Activated T-cell treated with anti-CD3 and anti-CD28 coated beads, Interleukin-2, amount 50 U/mL, for 48 hours (primary cell): Measurements from ENCODE around the gene ADPRM.
"Not testable (repeated sequence)": the region's sequence is repeated elsewhere in the genome, so short reads cannot be mapped to it uniquely, and the experiment has no call there.

ENCODE experiments used
- DNase-seq, 2 experiments: peaks; one replicate each; pipeline ENCODE4 v3.0.0-alpha.2; 2020

Gene ADPRM

DNA sequence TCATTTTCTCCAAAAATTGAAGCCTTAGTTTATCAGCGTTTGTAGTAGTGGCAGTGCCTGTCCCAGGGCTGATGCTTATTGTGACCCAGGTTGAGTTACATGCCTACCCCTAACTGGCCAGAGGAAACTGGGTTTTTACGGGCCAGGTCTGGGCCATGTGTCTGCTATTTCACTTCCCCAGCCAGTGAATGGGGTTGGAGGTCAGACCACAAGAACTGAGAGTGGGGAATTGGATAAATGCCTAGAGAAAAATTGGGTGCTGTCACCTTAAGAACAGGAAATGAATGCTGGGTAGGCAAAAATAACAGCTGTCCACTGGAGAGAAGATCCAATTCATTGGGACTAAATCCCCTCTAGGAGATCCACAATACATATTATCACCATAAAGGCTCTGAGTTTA lies 5.2 kb downstream of the ADPRM start:
- DNase-seq = no peak

DNA sequence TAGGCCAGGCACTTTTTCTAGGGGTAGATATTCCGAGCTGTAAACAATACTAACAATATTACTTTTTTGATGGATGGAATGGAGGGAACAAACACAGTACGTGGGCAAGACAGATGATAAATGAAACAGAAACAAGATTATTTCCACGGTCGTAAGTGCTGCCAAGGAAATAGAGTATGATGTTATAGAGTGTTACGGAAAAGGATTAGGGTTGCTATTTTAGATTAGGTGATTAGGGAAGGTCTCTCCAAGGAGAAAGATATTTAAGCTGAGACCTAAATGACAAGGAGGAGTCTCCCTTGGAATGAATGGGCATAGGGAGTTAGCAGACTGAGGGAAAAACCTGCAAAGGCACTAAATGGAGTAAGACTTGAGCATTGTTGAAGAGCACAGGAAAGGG lies 8.3 kb downstream of the ADPRM start:
- no peak for DNase-seq

DNA sequence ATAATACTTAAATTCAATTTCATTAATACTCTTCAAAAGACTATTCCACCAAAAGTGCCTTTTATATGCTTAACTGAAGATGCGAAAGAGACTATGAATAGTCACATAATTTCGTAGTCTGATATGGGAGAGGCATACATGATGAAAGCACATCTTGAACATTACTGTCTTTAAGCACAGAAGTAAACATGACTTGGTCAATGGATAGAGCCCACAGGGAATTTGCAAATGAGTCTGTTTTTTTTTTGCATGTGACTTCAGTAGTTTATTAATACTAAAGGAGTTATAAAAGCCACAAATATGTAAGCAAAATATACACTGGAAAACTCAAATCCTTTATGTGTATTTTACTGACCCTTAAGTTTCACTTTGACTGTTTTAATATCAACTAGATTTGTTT lies 15.9 kb downstream of the ADPRM start:
- no peak for DNase-seq

DNA sequence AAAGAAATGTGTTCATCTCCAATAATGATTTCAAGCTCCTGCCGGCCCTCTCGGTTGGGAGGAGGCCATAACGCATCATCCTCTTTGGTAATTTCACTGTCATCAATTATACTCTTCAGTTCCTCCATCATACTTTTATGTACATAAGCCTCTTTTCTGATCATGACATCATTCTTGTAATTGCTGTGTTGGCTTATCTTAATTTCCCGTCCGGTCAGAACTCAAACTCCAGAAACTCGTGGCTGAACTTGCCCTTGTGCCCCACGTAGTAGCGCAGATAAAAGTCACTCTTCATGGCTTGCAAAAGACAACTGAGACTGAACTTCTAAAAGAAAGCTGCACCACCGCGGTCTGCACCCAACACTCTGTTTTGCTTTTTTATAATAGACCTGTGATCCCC lies 18.8 kb downstream of the ADPRM start:
- DNase-seq = no peak

DNA sequence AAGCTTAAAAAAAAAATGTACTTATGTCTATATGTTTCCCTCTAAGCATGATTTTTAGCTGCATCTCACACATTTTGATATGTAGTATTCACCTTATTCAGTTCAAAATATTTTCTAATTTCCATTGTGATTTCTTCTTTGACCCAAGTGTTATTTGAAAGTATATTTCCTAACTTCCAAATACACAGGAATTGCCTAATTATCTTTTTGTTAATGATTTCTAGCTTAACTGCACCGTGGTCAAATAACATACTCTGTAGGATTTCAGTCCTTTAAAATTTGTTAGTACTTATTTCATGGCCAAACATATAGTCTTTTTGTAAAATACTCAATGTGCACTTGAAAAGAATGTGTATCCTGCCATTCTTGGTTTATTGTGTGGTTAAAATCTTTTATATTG lies 21.2 kb downstream of the ADPRM start:
- DNase-seq = no peak

DNA sequence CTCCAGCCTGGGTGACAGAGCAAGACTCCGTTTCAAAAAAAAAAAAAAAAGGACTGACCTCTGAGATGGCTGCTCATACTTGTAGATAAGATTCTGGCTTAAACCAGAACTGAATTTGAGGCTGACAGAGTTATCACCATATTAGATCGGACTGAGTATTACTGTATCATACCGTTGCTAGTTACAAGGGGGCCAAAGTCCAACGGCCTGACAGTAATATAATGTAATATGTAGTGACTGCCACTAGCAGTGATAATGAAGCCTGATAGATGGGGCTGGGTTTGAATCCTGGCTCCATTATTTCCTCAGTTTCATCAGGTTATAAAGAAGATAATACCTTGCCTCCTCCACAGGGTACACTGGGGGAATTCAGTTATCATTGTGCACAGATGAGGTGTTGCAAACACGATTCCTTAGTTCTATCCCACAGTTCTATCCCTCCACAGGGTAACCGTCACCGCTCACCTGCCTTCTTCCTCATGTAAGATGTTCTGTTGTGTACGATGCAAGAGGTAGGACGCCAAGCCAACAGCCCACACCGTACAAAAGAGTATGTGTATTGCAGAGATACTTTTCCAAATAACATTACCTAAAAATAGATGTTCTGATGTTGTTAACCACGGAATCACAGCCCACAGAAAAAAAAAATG lies 27.3 kb downstream of the ADPRM start:
- DNase-seq = no peak

DNA sequence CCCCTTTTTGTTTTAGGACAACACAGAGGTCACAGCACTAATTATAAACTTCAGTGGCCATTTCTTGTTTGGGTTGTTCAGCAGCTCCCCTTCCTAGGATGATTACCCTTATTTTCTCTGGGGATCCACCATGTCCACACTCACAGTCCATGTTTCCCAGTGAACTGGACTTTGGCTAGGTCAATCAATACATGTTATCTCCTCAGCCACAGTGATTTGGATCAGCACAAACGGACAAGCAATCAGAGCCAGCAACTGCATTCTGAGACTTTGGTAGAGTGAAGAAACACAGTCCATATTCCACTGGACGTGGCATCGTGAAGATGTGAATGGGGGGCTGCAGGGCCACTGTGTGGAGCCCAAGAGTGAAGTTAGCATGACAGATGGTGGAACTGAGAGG lies 27.9 kb downstream of the ADPRM start:
- no peak for DNase-seq

DNA sequence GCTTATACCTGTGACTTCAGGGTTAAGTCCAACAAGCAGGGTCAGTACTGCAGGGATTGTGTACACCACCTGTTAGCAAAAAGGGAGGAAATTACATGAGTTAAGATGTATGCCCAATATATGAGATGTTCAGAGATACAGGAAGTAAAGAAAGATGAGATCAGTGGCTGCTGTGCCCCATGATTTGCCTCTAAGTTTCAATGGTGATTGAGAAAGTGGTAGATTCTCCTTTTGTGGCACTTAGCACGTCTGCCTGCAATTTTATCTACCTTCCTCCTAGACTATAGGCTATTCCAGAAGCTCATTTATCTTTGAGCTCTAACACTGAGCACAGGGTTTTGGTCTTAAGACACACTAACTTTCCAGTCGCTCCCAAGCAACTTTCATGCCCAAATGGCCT lies 28.8 kb downstream of the ADPRM start:
- no peak for DNase-seq

DNA sequence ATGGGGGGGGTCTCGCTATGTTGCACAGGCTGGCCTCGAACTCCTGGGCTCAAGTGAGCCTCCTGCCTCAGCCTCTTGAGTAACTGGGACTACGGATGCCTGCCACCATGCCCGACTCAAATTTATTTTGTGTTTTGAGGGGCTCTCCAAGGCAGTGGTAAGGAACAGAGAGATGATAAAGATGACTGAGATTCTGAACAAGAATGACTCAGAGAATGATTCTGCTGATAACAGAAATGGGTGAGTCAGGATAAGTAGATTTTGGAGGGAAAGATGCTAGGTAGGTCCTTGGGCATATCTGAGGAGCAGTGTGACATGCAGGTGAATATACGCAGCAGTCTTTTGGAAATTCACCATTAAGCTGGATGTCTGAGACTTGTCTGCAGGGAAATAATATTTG lies 29.8 kb downstream of the ADPRM start:
- peak; percentile 31 to 39 for DNase-seq

DNA sequence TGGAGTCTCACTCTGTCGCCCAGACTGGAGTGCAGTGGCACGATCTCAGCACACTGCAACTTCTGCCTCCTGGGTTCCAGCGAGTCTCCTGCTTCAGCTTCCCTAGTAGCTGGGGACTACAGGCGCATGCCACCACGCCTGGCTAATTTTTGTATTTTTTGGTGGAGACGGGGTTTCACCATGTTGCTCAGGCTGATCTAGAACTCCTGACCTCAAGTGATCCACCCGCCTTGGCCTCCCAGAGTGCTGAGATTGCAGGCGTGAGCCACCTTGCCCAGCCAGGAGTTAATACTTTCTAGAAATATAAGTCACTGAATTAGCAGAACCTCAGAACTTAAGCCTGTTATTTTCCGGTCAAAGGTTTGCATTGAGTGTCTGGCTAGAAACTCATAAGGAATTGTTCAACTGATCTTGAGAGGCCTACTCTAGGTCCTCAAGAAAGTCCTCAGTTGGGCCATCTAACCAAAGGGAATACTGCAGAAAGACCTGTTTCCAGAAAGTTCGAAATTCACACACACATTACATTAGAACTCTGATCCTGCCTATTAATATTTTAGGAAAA lies 31.0 kb downstream of the ADPRM start:
- no peak for DNase-seq

DNA sequence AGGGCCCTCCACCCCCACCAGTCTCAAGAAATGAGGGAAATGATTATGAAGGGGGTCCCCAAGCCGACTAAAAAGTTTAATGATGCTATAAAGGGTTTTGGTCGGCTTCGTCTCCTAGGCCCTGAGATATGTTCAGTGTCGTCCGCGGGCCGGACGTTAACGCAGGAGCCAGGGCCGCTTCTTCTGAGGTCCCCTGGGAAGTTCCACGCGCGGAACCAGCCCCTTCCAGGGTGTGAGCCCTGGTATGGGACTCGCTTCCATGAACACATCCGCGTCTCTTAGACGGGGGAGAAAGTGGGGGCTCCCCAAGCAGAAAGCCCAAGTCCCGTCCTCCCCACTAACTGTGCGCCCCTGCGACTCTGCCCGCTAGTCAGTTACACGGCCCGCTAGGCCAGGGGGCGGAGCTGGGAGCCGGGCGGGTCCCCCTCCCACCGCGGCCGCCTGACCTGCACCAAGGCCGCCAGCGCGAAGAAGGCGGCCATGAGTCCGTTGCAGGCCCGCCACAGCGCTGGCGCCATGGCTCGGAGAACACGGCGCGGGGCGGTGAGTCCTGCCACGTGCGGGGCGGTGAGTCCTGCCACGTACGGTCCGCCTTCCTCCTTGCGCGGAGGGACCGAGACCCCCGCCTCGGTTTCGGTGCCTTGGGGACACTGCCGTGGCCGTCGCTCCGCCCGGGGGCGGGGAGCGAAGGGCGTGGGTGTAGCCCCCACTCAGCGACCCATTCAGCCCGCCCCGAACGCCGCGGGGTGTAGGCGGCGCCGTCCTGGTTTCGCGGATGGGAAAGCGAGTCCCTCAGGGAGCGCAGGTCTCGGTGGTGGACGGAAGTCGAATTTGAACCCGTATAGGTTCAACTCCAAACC lies 32.2 kb downstream of the ADPRM start, which contains the start of gene TMEM220:
TMEM220 (minus strand) TSS at position 690 of the 860 bp plus-strand sequence; CDS start at position 518, 172 bp downstream.
- peak; percentile 63 to 69 for DNase-seq

DNA sequence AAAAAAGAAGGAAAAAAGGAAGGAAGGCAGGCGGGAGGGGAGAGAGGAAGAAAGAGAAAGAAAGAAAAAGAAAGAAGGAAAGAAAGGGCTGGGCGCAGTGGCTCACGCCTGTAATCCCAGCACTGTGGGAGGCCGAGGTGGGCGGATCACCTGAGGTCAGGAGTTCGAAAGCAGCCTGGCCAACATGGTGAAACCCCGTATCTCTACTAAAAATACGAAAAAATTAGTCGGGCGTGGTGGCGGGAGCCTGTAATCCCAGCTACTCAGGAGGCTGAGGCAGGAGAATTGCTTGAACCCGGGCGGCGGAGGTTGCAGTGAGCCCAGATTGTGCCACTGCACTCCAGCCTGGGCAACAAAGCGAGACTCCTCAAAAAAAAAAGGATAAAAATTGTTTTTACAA lies 32.9 kb downstream of the ADPRM start:
- DNase-seq = peak; percentile 42 to 54

DNA sequence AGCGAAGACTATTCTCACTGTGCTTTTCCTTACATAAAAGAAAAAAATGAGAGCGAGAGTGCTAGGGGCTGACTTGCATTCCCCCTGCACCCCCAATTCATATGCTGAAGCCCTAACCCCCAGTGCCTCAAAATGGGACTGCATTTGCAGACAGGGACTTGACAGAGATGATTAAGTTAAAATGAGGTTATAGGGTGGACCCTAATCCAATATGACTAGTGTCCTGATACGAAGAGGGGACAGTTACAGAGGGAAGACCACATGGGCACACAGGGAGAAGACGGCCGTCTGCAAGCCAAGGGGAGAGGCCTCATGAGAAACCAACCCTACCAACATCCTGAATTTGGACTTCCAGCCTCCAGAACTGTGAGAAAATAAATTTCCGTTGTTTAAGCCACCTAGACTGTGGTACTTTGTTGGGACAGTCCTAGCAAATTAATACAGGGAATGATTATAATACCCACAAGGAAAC lies 34.0 kb downstream of the ADPRM start:
- no peak for DNase-seq

DNA sequence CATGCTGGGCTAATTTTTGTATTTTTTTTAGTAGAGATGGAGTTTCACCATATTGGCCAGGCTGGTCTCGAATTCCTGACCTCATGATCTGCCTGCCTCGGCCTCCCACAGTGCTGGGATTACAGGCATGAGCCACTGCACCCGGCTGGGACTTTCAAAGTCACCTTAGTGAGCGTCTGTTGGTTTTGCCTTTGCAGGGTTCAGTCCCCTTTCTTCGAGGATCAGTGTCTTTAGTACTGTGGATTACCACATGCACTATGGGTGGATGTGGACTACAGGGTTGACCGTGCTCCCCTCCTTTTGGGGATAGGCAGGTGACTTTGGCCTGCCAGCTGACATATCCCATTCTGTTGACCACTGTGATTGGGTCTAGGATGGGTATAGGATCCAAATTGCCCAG lies 34.7 kb downstream of the ADPRM start:
- DNase-seq = not testable (repeated sequence)

DNA sequence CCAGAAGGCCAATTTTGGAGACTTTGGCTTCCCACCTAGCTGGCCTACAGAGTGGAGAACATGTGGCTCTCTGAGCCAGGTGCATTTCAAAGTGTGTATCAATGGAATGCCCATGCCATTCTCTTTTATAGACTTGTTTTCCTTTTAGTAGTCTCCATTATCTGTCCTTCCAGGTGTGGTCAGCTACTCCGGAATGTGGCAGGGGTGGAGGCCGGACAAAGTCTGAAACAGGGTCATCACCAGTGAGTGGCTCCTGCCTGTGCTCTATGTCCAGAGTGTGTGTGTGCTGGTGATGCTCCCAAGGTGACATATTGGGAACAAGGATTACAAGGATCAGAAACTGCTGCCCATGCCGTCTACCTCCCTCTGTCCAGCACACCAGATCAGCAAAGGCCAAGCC lies 36.3 kb downstream of the ADPRM start:
- DNase-seq = no peak

DNA sequence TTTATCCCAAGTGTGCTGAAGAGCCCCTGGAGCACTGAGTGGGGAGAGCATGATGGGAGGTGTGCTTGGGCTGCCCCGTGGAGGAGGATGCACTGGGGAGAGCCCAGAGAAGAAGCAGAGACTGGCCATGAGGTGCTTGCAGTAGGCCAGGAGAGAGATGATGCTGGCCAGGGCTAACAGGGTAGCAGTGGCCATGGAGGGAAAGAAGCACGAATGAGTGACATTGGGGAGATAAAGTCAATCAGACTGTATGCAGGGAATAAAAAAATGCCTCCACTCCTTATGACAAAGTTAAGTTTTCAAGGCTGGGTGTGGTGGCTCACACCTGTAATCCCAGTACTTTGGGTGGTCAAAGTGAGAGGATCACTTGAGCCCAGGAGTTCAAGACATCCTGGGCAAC lies 37.9 kb downstream of the ADPRM start:
- no peak for DNase-seq

DNA sequence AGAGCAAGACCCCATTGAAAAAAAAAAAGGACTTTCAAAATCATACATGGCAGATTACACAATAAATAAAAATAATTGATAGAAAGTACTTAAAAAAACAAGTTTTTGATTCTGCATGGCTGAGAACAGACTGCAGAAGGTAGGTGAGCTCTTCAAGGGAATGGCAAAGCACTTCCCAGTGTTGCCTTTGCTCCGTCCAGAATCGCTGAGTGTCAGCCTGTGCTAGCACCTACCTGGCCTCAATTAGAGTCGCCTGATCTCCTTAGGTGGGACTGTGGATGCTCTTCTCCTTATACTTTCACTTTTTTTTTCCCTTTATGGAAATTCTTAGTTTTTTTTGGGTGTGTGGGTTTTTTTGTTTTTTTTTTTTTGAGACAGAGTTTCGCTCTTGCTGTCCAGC lies 38.4 kb downstream of the ADPRM start:
- no peak for DNase-seq

DNA sequence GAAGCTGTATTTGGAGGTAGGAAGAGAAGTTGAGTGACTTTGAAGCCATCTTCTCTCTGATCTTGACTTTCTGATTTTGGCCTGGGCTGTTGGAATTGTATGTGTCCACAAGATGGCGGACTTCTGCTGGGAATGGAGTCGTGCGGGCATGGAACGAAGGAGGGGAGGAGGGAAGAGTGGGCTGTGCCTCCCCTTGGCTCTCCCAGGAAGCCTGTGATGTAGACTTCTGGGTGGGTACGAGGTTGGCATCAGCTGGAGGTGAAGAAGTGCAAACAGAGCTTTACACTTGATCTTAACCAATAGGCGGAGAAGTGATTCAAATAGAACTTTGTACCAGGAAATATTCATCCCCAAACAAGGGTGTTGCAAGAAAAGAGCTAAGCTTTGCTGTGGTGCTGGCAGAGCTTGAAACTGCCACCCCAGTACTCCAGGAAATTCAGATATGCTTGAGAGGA lies 39.8 kb downstream of the ADPRM start:
- DNase-seq = peak; percentile 44 to 48

DNA sequence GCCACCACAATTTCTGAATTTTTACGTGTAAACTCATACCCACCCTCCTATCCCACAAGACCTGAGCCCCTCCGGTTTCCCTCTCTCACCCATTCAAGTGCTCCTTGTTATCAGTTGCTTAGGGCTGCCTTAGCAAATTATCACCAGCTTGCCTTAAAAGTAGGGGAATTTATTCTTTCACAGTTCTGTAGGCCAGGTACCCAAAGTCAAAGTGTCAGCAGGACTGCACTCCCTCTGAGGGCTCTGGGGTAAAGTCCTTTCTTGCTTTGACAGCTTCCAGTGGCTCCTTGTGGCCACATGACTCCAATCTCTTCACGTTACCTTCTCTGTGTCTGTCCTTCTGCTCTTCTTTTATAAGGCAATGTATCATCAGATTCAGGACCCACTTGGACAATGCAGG lies 40.3 kb downstream of the ADPRM start:
- no peak for DNase-seq

DNA sequence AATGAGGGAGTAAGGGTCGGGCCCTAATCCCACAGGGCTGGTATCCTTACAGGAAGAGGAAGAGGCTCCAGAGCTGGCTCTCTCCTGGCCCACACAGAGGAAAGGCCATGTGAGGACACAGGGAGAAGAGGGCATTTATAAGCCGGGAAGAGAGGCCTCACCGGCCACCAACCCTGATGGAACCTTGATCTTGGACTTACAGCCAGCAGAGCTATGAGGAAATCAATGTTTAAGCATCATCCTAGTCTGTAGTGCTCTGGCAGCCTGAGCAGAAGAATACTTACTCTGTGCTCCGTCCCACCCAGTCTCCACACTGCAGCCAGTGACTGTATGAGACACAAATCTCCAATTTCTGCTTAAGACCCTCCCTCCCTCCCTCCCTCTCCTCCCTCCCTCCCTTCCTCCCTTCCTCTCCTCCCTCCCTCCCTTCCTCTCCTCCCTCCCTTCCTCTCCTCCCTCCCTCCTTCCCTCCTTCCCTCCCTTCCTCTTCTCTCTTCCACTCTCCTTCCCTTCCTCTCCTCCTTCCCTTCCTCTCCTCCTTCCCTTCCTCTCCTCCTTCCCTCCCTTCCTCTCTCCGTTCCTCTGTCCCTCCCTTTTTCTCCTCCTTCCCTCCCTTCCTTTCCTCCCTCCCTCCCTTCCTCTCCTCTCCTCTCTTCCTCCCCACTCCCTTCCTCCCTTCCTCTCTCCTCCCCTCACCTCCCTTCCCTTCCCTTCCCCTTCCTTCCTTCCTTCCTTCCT lies 41.3 kb downstream of the ADPRM start:
- DNase-seq = no peak

DNA sequence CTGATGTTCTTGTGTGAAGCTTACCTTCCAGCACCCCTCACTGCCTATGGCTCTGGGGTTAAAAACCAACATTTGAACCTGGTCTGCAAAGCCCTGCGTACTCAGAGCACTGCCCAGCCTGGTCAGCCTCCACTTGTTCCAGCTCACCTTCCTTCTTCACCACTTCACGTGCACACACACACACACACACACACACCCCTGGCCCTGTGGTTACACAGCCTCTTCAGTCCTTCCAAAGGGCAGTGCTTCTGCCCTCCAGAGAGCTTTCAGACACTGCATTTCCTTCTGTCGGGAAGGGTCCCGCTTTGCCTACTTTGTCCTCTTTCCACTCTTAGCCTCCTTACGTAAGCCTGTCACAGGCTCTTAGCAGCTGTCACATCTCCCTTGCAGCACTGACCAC lies 42.0 kb downstream of the ADPRM start:
- DNase-seq = no peak

DNA sequence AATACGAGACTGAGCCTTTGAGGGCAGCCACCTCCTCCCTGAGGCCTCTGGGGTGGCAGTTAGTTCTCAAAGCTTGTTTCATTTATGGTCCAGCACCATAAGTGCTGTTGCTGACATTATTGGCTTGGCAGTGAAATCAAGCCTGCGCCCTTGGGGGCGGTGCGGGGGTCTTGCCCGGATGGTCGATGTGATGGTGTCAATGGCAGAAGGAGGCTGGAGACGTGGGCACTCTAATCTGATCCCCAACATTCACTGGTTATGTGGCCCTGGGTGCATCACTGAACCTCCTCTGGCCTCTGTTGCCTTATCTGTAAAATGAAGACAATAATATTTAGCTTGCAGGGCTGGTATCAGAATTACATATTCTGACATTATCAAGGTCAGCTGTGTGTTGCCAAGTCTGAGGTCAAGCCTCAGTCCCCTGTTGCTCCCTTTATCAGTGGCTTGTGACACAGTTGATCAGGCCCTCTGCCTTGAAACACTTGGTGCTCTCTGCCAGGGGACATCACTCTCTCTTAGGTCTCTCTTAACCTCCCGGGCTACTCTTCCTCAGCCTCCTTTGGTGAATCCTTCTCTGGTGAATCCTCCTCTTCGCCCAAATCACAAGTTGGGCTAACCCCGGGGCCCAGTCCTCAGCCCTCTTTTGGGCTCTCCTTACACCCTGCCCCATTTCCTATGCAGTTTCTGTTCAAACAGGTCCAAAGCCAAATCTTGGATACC lies 44.2 kb downstream of the ADPRM start:
- no peak for DNase-seq

DNA sequence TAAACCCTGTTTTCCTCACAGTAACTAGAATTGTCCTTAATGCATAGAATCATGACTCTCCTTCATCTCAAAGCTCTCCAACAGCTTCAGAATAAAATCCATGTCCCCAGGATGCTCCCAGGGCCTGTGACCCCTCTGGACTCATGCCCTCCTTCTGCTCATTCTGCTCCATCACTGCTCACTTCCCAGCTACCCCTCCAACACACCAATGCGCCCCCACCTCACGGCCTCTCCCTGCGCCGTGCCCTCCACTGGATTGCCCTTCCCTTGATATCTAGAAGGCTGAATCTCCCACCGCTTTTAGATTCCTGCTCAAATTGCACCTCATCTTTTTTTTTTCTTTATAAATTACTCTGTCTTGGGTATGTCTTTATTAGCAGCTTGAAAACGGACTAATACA lies 45.0 kb downstream of the ADPRM start:
- DNase-seq = no peak
